Keratinocyte (primary cell): ENCODE data around the gene ETNK2. TPM values are rescaled to one million over a fixed set of nuclear protein-coding genes. Genes with fewer than 3 reads are reported as not detected.

Source experiments
- DNase-seq: peaks from one replicate; pipeline ENCODE4 v3.0.0-alpha.2; 2011; ENCODE audit warnings: low read depth, missing footprints, low spot score
- FAIRE-seq: peaks from 2 replicates; lab custom pipeline; 2011; peaks lifted over from hg19 to GRCh38; lab: Jason Lieb, UNC
- H2AFZ ChIP-seq: 2 replicates; pipeline ENCODE4 v1.6.0; 2012; ENCODE audit warnings: low read length, control low read depth, inconsistent platforms; ENCODE audit not compliant: control insufficient read depth
- H3K27ac ChIP-seq: 2 replicates; pipeline ENCODE4 v1.5.1; 2011; ENCODE audit warnings: low read length; ENCODE audit not compliant: control insufficient read depth, insufficient read depth
- H3K27me3 ChIP-seq: 3 replicates; pipeline ENCODE4 v1.6.0; 2011; ENCODE audit warnings: low read length; ENCODE audit not compliant: control insufficient read depth, insufficient read depth; ENCODE audit errors: extremely low read depth
- H3K36me3 ChIP-seq, 2 experiments: 2 replicates in 1 of 2; 3 replicates in 1 of 2; pipeline ENCODE4 v1.5.1; 2011; ENCODE audit warnings: low read length in 2 of 2, mild to moderate bottlenecking in 1 of 2; ENCODE audit not compliant: control insufficient read depth in 2 of 2, insufficient read depth in 2 of 2; ENCODE audit errors: extremely low read depth in 1 of 2
- H3K4me1 ChIP-seq: 3 replicates; pipeline ENCODE4 v1.5.1; 2011; ENCODE audit warnings: low read length; ENCODE audit not compliant: control insufficient read depth, insufficient read depth; ENCODE audit errors: extremely low read depth
- H3K4me2 ChIP-seq: 3 replicates; pipeline ENCODE4 v1.6.0; 2011; ENCODE audit warnings: low read depth, low read length; ENCODE audit not compliant: control insufficient read depth, insufficient read depth; ENCODE audit errors: extremely low read depth
- H3K4me3 ChIP-seq, 3 experiments: fragments of 200-600 bp in 1 of 3; sonication (generic) in 1 of 3; 2 replicates in 2 of 3; 3 replicates in 1 of 3; pipeline ENCODE4 v1.5.1; 2011 to 2016; ENCODE audit warnings: low read length in 3 of 3, mild to moderate bottlenecking in 3 of 3, control low read depth in 2 of 3, inconsistent platforms in 1 of 3, low read depth in 1 of 3, mixed read lengths in 1 of 3, mixed run types in 1 of 3, moderate library complexity in 1 of 3; ENCODE audit not compliant: control insufficient read depth in 2 of 3, insufficient read depth in 2 of 3; ENCODE audit errors: extremely low read depth in 1 of 3
- H3K79me2 ChIP-seq: 2 replicates; pipeline ENCODE4 v1.6.0; 2012; ENCODE audit warnings: low read length; ENCODE audit not compliant: control insufficient read depth, insufficient read depth
- H3K9ac ChIP-seq: 3 replicates; pipeline ENCODE4 v1.6.0; 2011; ENCODE audit warnings: low read length; ENCODE audit not compliant: control insufficient read depth, insufficient read depth; ENCODE audit errors: extremely low read depth
- H3K9me1 ChIP-seq: 3 replicates; pipeline ENCODE4 v1.6.0; 2011; ENCODE audit warnings: low read length; ENCODE audit not compliant: control insufficient read depth, insufficient read depth; ENCODE audit errors: extremely low read depth
- H3K9me3 ChIP-seq: 2 replicates; pipeline ENCODE4 v1.5.1; 2012; ENCODE audit warnings: low read depth, low read length; ENCODE audit not compliant: control insufficient read depth
- H4K20me1 ChIP-seq: 3 replicates; pipeline ENCODE4 v1.6.0; 2011; ENCODE audit warnings: low read length; ENCODE audit not compliant: control insufficient read depth, insufficient read depth; ENCODE audit errors: extremely low read depth
- CTCF ChIP-seq, 3 experiments: IDR thresholded peaks in 1 of 3; conservative IDR thresholded peaks in 1 of 3; optimal IDR thresholded peaks in 1 of 3; 2 replicates in 2 of 3; 3 replicates in 1 of 3; pipeline versions ENCODE3 to v1.5.1; 2011; ENCODE audit warnings: low read length in 3 of 3, mild to moderate bottlenecking in 3 of 3, moderate library complexity in 2 of 3, control low read depth in 1 of 3, inconsistent platforms in 1 of 3; ENCODE audit not compliant: insufficient read depth in 2 of 3; ENCODE audit errors: extremely low read depth in 1 of 3
- EZH2 ChIP-seq: IDR thresholded peaks from one replicate; pipeline ENCODE4 v1.6.1; 2012; ENCODE audit warnings: inconsistent platforms, mild to moderate bottlenecking, low read length, moderate library complexity
- dilution Hi-C: fragments of 300-500 bp; cut with MboI; formaldehyde crosslinking; loops from one replicate; pipeline ENCODE4 v1.7.0; 2020; ENCODE audit warnings: low sequenced_read_pairs; ENCODE audit not compliant: extremely low pct_ligation_motif_present
- polyA plus RNA-seq, 5 experiments: library from polyadenylated mRNA; depleted of rRNA in 3 of 5; stranded (reverse) in 3 of 5; stranded (forward) in 1 of 5; unstranded in 1 of 5; fragments of >200 nt; gene quantifications; 1 replicate in 1 of 5; 2 replicates in 3 of 5; 3 replicates in 1 of 5; pipeline versions ENCODE4 v1.2.1 to v1.2.3, GENCODE V29; 2011 to 2012; ENCODE audit warnings: missing spikeins in 2 of 5, low read depth in 1 of 5, low replicate concordance in 1 of 5

Gene ETNK2
- polyA plus RNA-seq, 1 donor (not counting 4 experiments of a cell fraction or from before 2014, with no cell fraction given) = 18.4 TPM

GRCh38 chr1:204093781-204094180 is 58.1 kb downstream of the ETNK2 start:
- H3K27me3 ChIP-seq = no peaks in the 10 kb centered on the region
- peaks cover under 1% of the 10 kb centered on the region for H3K4me1 ChIP-seq
- DNase-seq = no peak
- H3K9me1 ChIP-seq = no peaks in the 10 kb centered on the region
- H3K9ac ChIP-seq = no peak overlapping the region
- dilution Hi-C loops = no loop called here
- no peak overlapping the region for H3K4me3 ChIP-seq
- H4K20me1 ChIP-seq = no peaks in the 10 kb centered on the region
- H3K79me2 ChIP-seq = peaks cover 2% of the 10 kb centered on the region
- TF ChIP-seq CTCF (optimal IDR thresholded peaks at IDR 0.05 in 1 of 3, IDR thresholded peaks at IDR 0.05 in 1 of 3, conservative IDR thresholded peaks at IDR 0.05 in 1 of 3; ENCODE audit: extremely low read depth in 1 of 3, insufficient read depth in 2 of 3, low read length in 3 of 3) (no peak), EZH2 (no peak)
- FAIRE-seq = no peak
- no peak overlapping the region for H2AFZ ChIP-seq
- H3K36me3 ChIP-seq = no peaks in the 10 kb centered on the region
- H3K27ac ChIP-seq = no peak overlapping the region
- no peak overlapping the region for H3K4me2 ChIP-seq
- no peaks in the 10 kb centered on the region for H3K9me3 ChIP-seq

GRCh38 chr1:204093421-204093717 is 58.5 kb downstream of the ETNK2 start:
- Histone ChIP-seq H3K27ac (no peak overlapping the region), H3K79me2 (peaks cover 4% of the 10 kb centered on the region), H3K9ac (no peak overlapping the region), H3K4me3 (no peak overlapping the region), H3K9me1 (no peaks in the 10 kb centered on the region), H3K27me3 (no peaks in the 10 kb centered on the region), H3K36me3 (no peaks in the 10 kb centered on the region), H3K9me3 (no peaks in the 10 kb centered on the region), H3K4me1 (peaks cover 4% of the 10 kb centered on the region), H2AFZ (no peak overlapping the region), H3K4me2 (no peak overlapping the region), H4K20me1 (no peaks in the 10 kb centered on the region)
- FAIRE-seq (no peak), DNase-seq (no peak)
- dilution Hi-C loops = no loop called here
- no peak for TF ChIP-seq CTCF (optimal IDR thresholded peaks at IDR 0.05 in 1 of 3, IDR thresholded peaks at IDR 0.05 in 1 of 3, conservative IDR thresholded peaks at IDR 0.05 in 1 of 3; ENCODE audit: extremely low read depth in 1 of 3, insufficient read depth in 2 of 3, low read length in 3 of 3)
- TF ChIP-seq EZH2 = no peak
